HepG2 (cell line): Measurements from ENCODE around the gene AQP6. TPM values are rescaled to one million over a fixed set of nuclear protein-coding genes. Genes with fewer than 3 reads are reported as not detected.

ENCODE experiments used
- ATAC-seq: fragments of 200-7000 bp; cut with Tn5 transposase; 3 replicates; pipeline ENCODE4 v1.9.1; 2020; ENCODE audit warnings: mild to moderate bottlenecking, moderate library complexity
- BruUV-seq: library from RNA; stranded (reverse); fragments of 400-500 nt; replicated peaks from 2 replicates; lab custom pipeline; 2021; lab: Mats Ljungman, UMichigan
- CTCF ChIA-PET: fragments of 300-600 bp; formaldehyde crosslinking; extraction: SDS; loops from one replicate; lab custom pipeline; 2021; ENCODE audit warnings: low total read pairs, inconsistent platforms, low intra/inter-chr PET ratio; lab: Yijun Ruan, JAX
- POLR2A ChIA-PET: fragments of 350-600 bp; sonication (Branson Sonifier 250); formaldehyde crosslinking; loops from one replicate; lab custom pipeline; 2020; ENCODE audit warnings: antibody characterized with exemption, inconsistent platforms; lab: Yijun Ruan, JAX
- DNase-seq: peaks from one replicate; pipeline ENCODE4 v3.0.0-alpha.2; 2015; ENCODE audit warnings: low spot score
- FAIRE-seq: peaks from 3 replicates; lab custom pipeline; 2011; peaks lifted over from hg19 to GRCh38; lab: Jason Lieb, UNC
- H2AFZ ChIP-seq: one replicate; pipeline ENCODE4 v1.6.1; 2011; ENCODE audit warnings: low read length, inconsistent platforms
- H3K27ac ChIP-seq: fragments of 300-600 bp; 3 replicates; pipeline ENCODE4 v1.8.0; 2011; ENCODE audit warnings: mixed run types, mild to moderate bottlenecking, mixed read lengths, low read length, inconsistent platforms; ENCODE audit not compliant: insufficient read depth; ENCODE audit errors: extremely low read length
- H3K27me3 ChIP-seq, 2 experiments: fragments of 200-600 bp in 1 of 2; 2 replicates in 1 of 2; 3 replicates in 1 of 2; pipeline versions ENCODE4 v1.6.0 to v1.8.0; 2011; ENCODE audit warnings: low read length in 2 of 2, mild to moderate bottlenecking in 2 of 2, moderate library complexity in 2 of 2, inconsistent platforms in 1 of 2; ENCODE audit not compliant: insufficient read depth in 2 of 2, control insufficient read depth in 1 of 2
- H3K36me3 ChIP-seq, 2 experiments: fragments of 200-600 bp in 1 of 2; replicated peaks in 1 of 2; 2 replicates in 1 of 2; 3 replicates in 1 of 2; pipeline versions ENCODE4 v1.5.1 to v1.8.0; 2011; ENCODE audit warnings: low read length in 2 of 2, inconsistent platforms in 1 of 2; ENCODE audit not compliant: insufficient read depth in 2 of 2, control insufficient read depth in 1 of 2
- H3K4me1 ChIP-seq: 2 replicates; pipeline ENCODE4 v1.5.1; 2012; ENCODE audit warnings: low read length, inconsistent platforms; ENCODE audit not compliant: insufficient read depth
- H3K4me2 ChIP-seq: 2 replicates; pipeline ENCODE4 v1.6.0; 2011; ENCODE audit warnings: low read depth, low read length, inconsistent platforms
- H3K4me3 ChIP-seq, 3 experiments: fragments of 200-600 bp in 1 of 3; sonication (generic), shearing (Covaris generic) in 1 of 3; replicated peaks in 1 of 3; 2 replicates each; pipeline ENCODE4 v1.5.1; 2011 to 2016; ENCODE audit warnings: low read length in 3 of 3, inconsistent platforms in 2 of 3, low read depth in 2 of 3, mild to moderate bottlenecking in 2 of 3, control low read depth in 1 of 3, mixed read lengths in 1 of 3; ENCODE audit not compliant: insufficient read depth in 1 of 3
- H3K79me2 ChIP-seq: one replicate; pipeline ENCODE4 v1.6.1; 2011; ENCODE audit warnings: low read length, inconsistent platforms; ENCODE audit not compliant: insufficient read depth
- H3K9ac ChIP-seq: 2 replicates; pipeline ENCODE4 v1.6.0; 2011; ENCODE audit warnings: mild to moderate bottlenecking, low read depth, low read length, inconsistent platforms; ENCODE audit not compliant: insufficient read depth
- H3K9me3 ChIP-seq: 2 replicates; pipeline ENCODE4 v1.5.1; 2012; ENCODE audit warnings: mild to moderate bottlenecking, low read length
- H4K20me1 ChIP-seq: 2 replicates; pipeline ENCODE4 v1.6.0; 2011; ENCODE audit warnings: inconsistent platforms, mild to moderate bottlenecking, low read length, moderate library complexity; ENCODE audit not compliant: insufficient read depth
- CEBPG ChIP-seq: IDR thresholded peaks from 2 replicates; pipeline ENCODE4 v1.6.1; 2016
- KDM6A ChIP-seq: IDR thresholded peaks from 2 replicates; pipeline ENCODE4 v1.6.1; 2016; ENCODE audit warnings: low read depth
- KLF12 ChIP-seq: sonication (generic); formaldehyde crosslinking; IDR thresholded peaks from 2 replicates; pipeline ENCODE4 v1.4.0; 2020; ENCODE audit warnings: missing genetic modification reagents, borderline replicate concordance
- MBNL3 ChIP-seq: fragments of 250-450 bp; sonication (Bioruptor Pico); conservative IDR thresholded peaks from 2 replicates; pipeline ENCODE4 v1.8.0; 2022; ENCODE audit warnings: mild to moderate bottlenecking, inconsistent platforms
- MNT ChIP-seq: fragments of 450-650 bp; IDR thresholded peaks from 2 replicates; pipeline ENCODE4 v1.6.1; 2016
- SP2 ChIP-seq: sonication (generic); formaldehyde crosslinking; IDR thresholded peaks from 2 replicates; pipeline ENCODE4 v1.5.1; 2020; ENCODE audit warnings: mild to moderate bottlenecking, missing genetic modification reagents
- ZBTB1 ChIP-seq: sonication (generic); formaldehyde crosslinking; IDR thresholded peaks from 2 replicates; pipeline ENCODE4 v1.4.0; 2020; ENCODE audit warnings: missing genetic modification reagents, borderline replicate concordance
- ZBTB21 ChIP-seq: sonication (generic); formaldehyde crosslinking; IDR thresholded peaks from 2 replicates; pipeline ENCODE4 v1.4.0; 2020; ENCODE audit warnings: missing genetic modification reagents
- ZNF629 ChIP-seq: sonication (generic); formaldehyde crosslinking; conservative IDR thresholded peaks from 2 replicates; pipeline ENCODE4 v1.5.0; 2020; ENCODE audit warnings: missing genetic modification reagents
- ZNF639 ChIP-seq: conservative IDR thresholded peaks from 2 replicates; pipeline ENCODE4 v1.6.1; 2018; ENCODE audit warnings: missing genetic modification reagents
- ZNF674 ChIP-seq: sonication (generic); formaldehyde crosslinking; IDR thresholded peaks from 2 replicates; pipeline ENCODE4 v1.5.0; 2020; ENCODE audit warnings: low read depth, mild to moderate bottlenecking, missing genetic modification reagents
- WGBS: methylation state at CpG from one replicate; pipeline ENCODE4 v1.1.6; 2017; ENCODE audit warnings: low lambda C conversion rate; 5-methylcytosine and 5-hydroxymethylcytosine counted together
- in situ Hi-C: cut with HindIII; loops from 2 replicates; pipeline ENCODE4 v1.10.0; 2017; ENCODE audit warnings: low pct_unique_long_range_greater_than_20kb; ENCODE audit not compliant: extremely low pct_ligation_motif_present
- intact Hi-C: fragments of 100-400 bp; cut with micrococcal nuclease; formaldehyde crosslinking; loops from one replicate; pipeline ENCODE4 v1.10.0; 2022; ENCODE audit not compliant: unreplicated experiment
- polyA plus RNA-seq, 8 experiments: library from polyadenylated mRNA; depleted of rRNA in 3 of 8; stranded (reverse) in 7 of 8; unstranded in 1 of 8; fragments of >200 nt; fragmentation: Illumina TruSeq in 4 of 8; extraction: Trizol in 4 of 8; gene quantifications; 2 replicates each; pipeline versions ENCODE4 v1.2.1 to v1.2.3, GENCODE V29; 2011 to 2016; ENCODE audit warnings: low read depth in 4 of 8, missing spikeins in 1 of 8, mixed read lengths in 1 of 8; ENCODE audit not compliant: insufficient read depth in 1 of 8
- total RNA-seq, 5 experiments: library from RNA; depleted of rRNA; stranded (reverse); fragments of >200 nt; fragmentation: Illumina TruSeq; extraction: Trizol; gene quantifications; 2 replicates each; pipeline ENCODE4 v1.2.3, GENCODE V29; 2016; ENCODE audit warnings: low read depth in 1 of 5

The AQP6 gene
- total and polyA plus RNA-seq, 2 of the 13 experiments (the other 11 are each of a cell fraction or from before 2014, with no cell fraction given): 0.32 to 1.3 TPM

- peaks cover 4 to 9% of the 10 kb centered on the region in 2 experiments; a peak in 3 of 5 replicates for H3K27me3 ChIP-seq
- in situ Hi-C loops (loop anchor here (5.0 kb wide), 1 partner anchor 76 kb away; no protein-coding TSS in a partner anchor), intact Hi-C loops (loop anchor here (10.0 kb wide), 1 partner anchor 79 kb away; no protein-coding TSS in a partner anchor)
- TF ChIP-seq SP2 (CRISPR knock-in tag) (no peak), ZBTB21 (CRISPR knock-in tag) (no peak), ZNF674 (no peak), MBNL3 (no peak), MNT (no peak), CEBPG (CRISPR knock-in tag) (no peak), ZBTB1 (CRISPR knock-in tag) (no peak), ZNF639 (no peak), KDM6A (CRISPR knock-in tag) (no peak), KLF12 (CRISPR knock-in tag) (no peak), ZNF629 (CRISPR knock-in tag) (no peak)
- ATAC-seq (no peak), FAIRE-seq (no peak), DNase-seq (no peak)
- no peak overlapping the region for H3K4me3 ChIP-seq
- no TSS peak for BruUV-seq
- H3K27ac ChIP-seq: no peak overlapping the region
- H3K36me3 ChIP-seq: no peaks in the 10 kb centered on the region
- POLR2A ChIA-PET: no interaction called here
- CTCF ChIA-PET: no interaction called here
- H3K4me1 ChIP-seq: peaks cover 29% of the 10 kb centered on the region
- no peak overlapping the region for H3K4me2 ChIP-seq
- no peak overlapping the region for H2AFZ ChIP-seq
- H3K79me2 ChIP-seq: no peaks in the 10 kb centered on the region
- H3K9me3 ChIP-seq: no peaks in the 10 kb centered on the region
- no peak overlapping the region for H3K9ac ChIP-seq
- no peaks in the 10 kb centered on the region for H4K20me1 ChIP-seq
- 55% methylated on average over 1 of the region's 1 CpG for WGBS
Observed at GRCh38 chr12:49943625-49943960, 29.2 kb upstream of the AQP6 start.
